GM23248 (cell line): ENCODE data around the gene CNTNAP4. TPM values are rescaled to one million over a fixed set of nuclear protein-coding genes. Genes with fewer than 3 reads are reported as not detected.

Experiments used
- DNase-seq: peaks from one replicate; pipeline ENCODE4 v3.0.0-alpha.2; 2015
- H2AFZ ChIP-seq: fragments of 200-600 bp; sonication (generic); 2 replicates; pipeline ENCODE4 v1.6.1; 2016; ENCODE audit warnings: antibody characterized with exemption
- H3F3A ChIP-seq: fragments of 200-600 bp; sonication (generic); 2 replicates; pipeline ENCODE4 v1.6.1; 2016; ENCODE audit warnings: mild to moderate bottlenecking, antibody characterized with exemption, mixed run types; ENCODE audit not compliant: insufficient read depth
- H3K27ac ChIP-seq: fragments of 200-600 bp; sonication (generic); 2 replicates; pipeline ENCODE4 v1.5.1; 2016; ENCODE audit warnings: mild to moderate bottlenecking
- H3K27me3 ChIP-seq: fragments of 200-600 bp; sonication (generic); replicated peaks from 2 replicates; pipeline ENCODE4 v1.6.1; 2016; ENCODE audit warnings: mild to moderate bottlenecking; ENCODE audit not compliant: insufficient read depth
- H3K36me3 ChIP-seq: fragments of 200-600 bp; sonication (generic); 2 replicates; pipeline ENCODE4 v1.6.1; 2016; ENCODE audit warnings: low read depth, mild to moderate bottlenecking
- H3K4me1 ChIP-seq: fragments of 200-600 bp; sonication (generic); 2 replicates; pipeline ENCODE4 v1.6.1; 2016; ENCODE audit warnings: mild to moderate bottlenecking; ENCODE audit not compliant: insufficient read depth
- H3K4me2 ChIP-seq: fragments of 200-600 bp; sonication (generic); one replicate; pipeline ENCODE4 v1.6.1; 2016; ENCODE audit warnings: mild to moderate bottlenecking; ENCODE audit not compliant: unreplicated experiment
- H3K4me3 ChIP-seq: fragments of 200-600 bp; sonication (generic); 2 replicates; pipeline ENCODE4 v1.5.1; 2016; ENCODE audit warnings: mild to moderate bottlenecking
- H3K79me2 ChIP-seq: fragments of 200-600 bp; sonication (generic); 2 replicates; pipeline ENCODE4 v1.6.1; 2016; ENCODE audit warnings: mild to moderate bottlenecking; ENCODE audit not compliant: insufficient read depth
- H3K9ac ChIP-seq: fragments of 200-600 bp; sonication (generic); 2 replicates; pipeline ENCODE4 v1.6.1; 2016; ENCODE audit warnings: mild to moderate bottlenecking
- H3K9me2 ChIP-seq: fragments of 200-600 bp; sonication (generic); 2 replicates; pipeline ENCODE4 v1.6.1; 2016; ENCODE audit warnings: mixed run types, mild to moderate bottlenecking, moderate library complexity; ENCODE audit not compliant: insufficient read depth
- H3K9me3 ChIP-seq: fragments of 200-600 bp; sonication (generic); one replicate; pipeline ENCODE4 v1.6.1; 2017; ENCODE audit warnings: low read depth
- H4K20me1 ChIP-seq: fragments of 200-600 bp; sonication (generic); 2 replicates; pipeline ENCODE4 v1.6.0; 2016; ENCODE audit not compliant: insufficient read depth
- EZH2 ChIP-seq: fragments of 200-600 bp; sonication (generic); IDR thresholded peaks from 2 replicates; pipeline ENCODE4 v1.6.1; 2018; ENCODE audit warnings: antibody characterized with exemption, mild to moderate bottlenecking; ENCODE audit not compliant: insufficient read depth, poor library complexity, severe bottlenecking
- EZH2phosphoT487 ChIP-seq: fragments of 200-600 bp; sonication (generic); IDR thresholded peaks from 2 replicates; pipeline ENCODE4 v1.6.1; 2018; ENCODE audit warnings: antibody characterized with exemption, moderate library complexity, mild to moderate bottlenecking, low read depth; ENCODE audit not compliant: insufficient read depth
- WGBS, 2 experiments: methylation state at CpG; one replicate each; pipeline ENCODE4 v1.1.6; 2015 to 2017; ENCODE audit warnings: low lambda C conversion rate in 2 of 2, low coverage in 1 of 2; ENCODE audit errors: missing lambda C conversion rate in 2 of 2; 5-methylcytosine and 5-hydroxymethylcytosine counted together
- in situ Hi-C: fragments of 300-500 bp; cut with MboI; formaldehyde crosslinking; loops from 2 replicates; pipeline ENCODE4 v1.15.0; 2020
- polyA plus RNA-seq: library from polyadenylated mRNA; unstranded; fragments of >200 nt; fragmentation: Nextera tagmentation; extraction: Ambion mirVana; gene quantifications from 2 replicates; pipeline ENCODE4 v1.2.1, GENCODE V29; 2016
- total RNA-seq: library from RNA; depleted of rRNA; stranded (reverse); fragments of >200 nt; shearing (Covaris generic); gene quantifications from 2 replicates; pipeline ENCODE4 v1.2.3, GENCODE V29; 2014

CNTNAP4 gene
- total and polyA plus RNA-seq, 2 experiments from 2014 or later = not detected

GRCh38 chr16:76444832-76445231 lies 167.6 kb downstream of the CNTNAP4 start:
- 15 to 17% methylated on average over 3 of the region's 3 CpGs for WGBS, 2 experiments
- in situ Hi-C loops = no loop called here
- H3K4me1 ChIP-seq = no peaks in the 10 kb centered on the region

GRCh38 chr16:76445815-76446214 lies 168.6 kb downstream of the CNTNAP4 start:
- Histone ChIP-seq H3K27me3 (no peaks in the 10 kb centered on the region), H3K9me3 (no peaks in the 10 kb centered on the region), H3K4me2 (no peak overlapping the region), H4K20me1 (no peaks in the 10 kb centered on the region), H3K9ac (no peak overlapping the region), H3K4me3 (no peak overlapping the region), H3K4me1 (no peaks in the 10 kb centered on the region), H3K79me2 (no peaks in the 10 kb centered on the region), H3K27ac (no peak overlapping the region), H3F3A (no peaks in the 10 kb centered on the region), H3K36me3 (no peaks in the 10 kb centered on the region), H2AFZ (no peak overlapping the region), H3K9me2 (no peaks in the 10 kb centered on the region)
- in situ Hi-C loops = no loop called here
- TF ChIP-seq EZH2phosphoT487 (no peak), EZH2 (no peak)
- no peak for DNase-seq
- 29 to 30% methylated on average over 3 of the region's 3 CpGs for WGBS, 2 experiments

More at GRCh38 chr16:76444832-76445231, 167.6 kb downstream of the CNTNAP4 start:
- H3K27ac ChIP-seq = no peak overlapping the region
- H3K4me3 ChIP-seq = no peak overlapping the region
- H3K9me2 ChIP-seq = no peaks in the 10 kb centered on the region
- H3K36me3 ChIP-seq = no peaks in the 10 kb centered on the region
- H3K27me3 ChIP-seq = no peaks in the 10 kb centered on the region
- DNase-seq = no peak
- no peaks in the 10 kb centered on the region for H3K9me3 ChIP-seq
- no peak overlapping the region for H3K4me2 ChIP-seq
- no peaks in the 10 kb centered on the region for H3K79me2 ChIP-seq
- H2AFZ ChIP-seq = no peak overlapping the region
- H4K20me1 ChIP-seq = no peaks in the 10 kb centered on the region
- H3K9ac ChIP-seq = no peak overlapping the region
- TF ChIP-seq EZH2 (no peak), EZH2phosphoT487 (no peak)
- H3F3A ChIP-seq = no peaks in the 10 kb centered on the region

- H3F3A ChIP-seq = no peaks in the 10 kb centered on the region
- no peak overlapping the region for H3K4me2 ChIP-seq
- no peaks in the 10 kb centered on the region for H3K9me3 ChIP-seq
- H3K27me3 ChIP-seq = no peaks in the 10 kb centered on the region
- H3K4me3 ChIP-seq = no peak overlapping the region
- in situ Hi-C loops = no loop called here
- WGBS, 2 experiments = 3 to 12% methylated on average over 3 of the region's 3 CpGs
- no peaks in the 10 kb centered on the region for H3K36me3 ChIP-seq
- H2AFZ ChIP-seq = no peak overlapping the region
- no peak for TF ChIP-seq EZH2phosphoT487
- TF ChIP-seq EZH2 = no peak
- no peaks in the 10 kb centered on the region for H3K79me2 ChIP-seq
- no peaks in the 10 kb centered on the region for H3K9me2 ChIP-seq
- H3K4me1 ChIP-seq = no peaks in the 10 kb centered on the region
- H3K27ac ChIP-seq = no peak overlapping the region
- no peaks in the 10 kb centered on the region for H4K20me1 ChIP-seq
- H3K9ac ChIP-seq = no peak overlapping the region
- DNase-seq = no peak
Observed at GRCh38 chr16:76446251-76446650, 169.1 kb downstream of the CNTNAP4 start.

- H4K20me1 ChIP-seq = no peaks in the 10 kb centered on the region
- H3K4me1 ChIP-seq = no peaks in the 10 kb centered on the region
- no peaks in the 10 kb centered on the region for H3K27me3 ChIP-seq
- TF ChIP-seq EZH2 (no peak), EZH2phosphoT487 (no peak)
- no peak overlapping the region for H3K4me3 ChIP-seq
- no peak overlapping the region for H3K4me2 ChIP-seq
- H3K9me3 ChIP-seq = no peaks in the 10 kb centered on the region
- no peak overlapping the region for H3K27ac ChIP-seq
- no peak overlapping the region for H3K9ac ChIP-seq
- H3K79me2 ChIP-seq = no peaks in the 10 kb centered on the region
- no peaks in the 10 kb centered on the region for H3K9me2 ChIP-seq
- no peak overlapping the region for H2AFZ ChIP-seq
- WGBS, 2 experiments = 35 to 47% methylated on average over 6 of the region's 6 CpGs
- no peak for DNase-seq
- H3F3A ChIP-seq = no peaks in the 10 kb centered on the region
- in situ Hi-C loops = no loop called here
- H3K36me3 ChIP-seq = no peaks in the 10 kb centered on the region
Observed at GRCh38 chr16:76450890-76451289, 173.7 kb downstream of the CNTNAP4 start.

GRCh38 chr16:76455257-76455656 lies 178.1 kb downstream of the CNTNAP4 start:
- H4K20me1 ChIP-seq = no peaks in the 10 kb centered on the region
- no peak overlapping the region for H3K27ac ChIP-seq
- no peaks in the 10 kb centered on the region for H3K36me3 ChIP-seq
- DNase-seq = no peak
- H3F3A ChIP-seq = no peaks in the 10 kb centered on the region
- H3K4me1 ChIP-seq = no peaks in the 10 kb centered on the region
- 4 to 5% methylated on average over 3 of the region's 3 CpGs for WGBS, 2 experiments
- no peaks in the 10 kb centered on the region for H3K9me2 ChIP-seq
- H3K9me3 ChIP-seq = no peaks in the 10 kb centered on the region
- H3K79me2 ChIP-seq = no peaks in the 10 kb centered on the region
- H3K9ac ChIP-seq = no peak overlapping the region
- no peak overlapping the region for H3K4me2 ChIP-seq
- H3K27me3 ChIP-seq = no peaks in the 10 kb centered on the region
- H3K4me3 ChIP-seq = no peak overlapping the region
- no peak for TF ChIP-seq EZH2phosphoT487
- TF ChIP-seq EZH2 = no peak
- in situ Hi-C loops = no loop called here
- no peak overlapping the region for H2AFZ ChIP-seq
